ENCODE data around the gene OLFM1. TPM values are rescaled to one million over a fixed set of nuclear protein-coding genes. Genes with fewer than 3 reads are reported as not detected.
"Not testable (repeated sequence)": the region's sequence is repeated elsewhere in the genome, so short reads cannot be mapped to it uniquely, and the experiment has no call there.

OLFM1 gene
- total RNA-seq, 8 experiments from 2014 or later: 0.58 to 136 (median 50.1) TPM

GRCh38 chr9:135150981-135151380, 63.5 kb downstream of the OLFM1 start:
- ATAC-seq (replicated peaks in 6 of 8): no peak
- 30 to 100% (median 80%) methylated on average over 1 to 4 of the region's 11 CpGs; no CpG with 5 or more reads in 5 of the 10 experiments for WGBS, 10 experiments
- Histone ChIP-seq H3K4me1 (replicated peaks in 1 of 2) (peaks cover 68 to 69% of the 10 kb centered on the region in 2 donors), H3K4me3 (no peak overlapping the region), H3K27ac (no peak overlapping the region)
- in situ Hi-C loops (cut with MboI; ENCODE audit: low pct_unique_long_range_greater_than_20kb in 2 of 9, low sequenced_read_pairs in 9 of 9, unreplicated experiment in 9 of 9): no loop called here

DNA sequence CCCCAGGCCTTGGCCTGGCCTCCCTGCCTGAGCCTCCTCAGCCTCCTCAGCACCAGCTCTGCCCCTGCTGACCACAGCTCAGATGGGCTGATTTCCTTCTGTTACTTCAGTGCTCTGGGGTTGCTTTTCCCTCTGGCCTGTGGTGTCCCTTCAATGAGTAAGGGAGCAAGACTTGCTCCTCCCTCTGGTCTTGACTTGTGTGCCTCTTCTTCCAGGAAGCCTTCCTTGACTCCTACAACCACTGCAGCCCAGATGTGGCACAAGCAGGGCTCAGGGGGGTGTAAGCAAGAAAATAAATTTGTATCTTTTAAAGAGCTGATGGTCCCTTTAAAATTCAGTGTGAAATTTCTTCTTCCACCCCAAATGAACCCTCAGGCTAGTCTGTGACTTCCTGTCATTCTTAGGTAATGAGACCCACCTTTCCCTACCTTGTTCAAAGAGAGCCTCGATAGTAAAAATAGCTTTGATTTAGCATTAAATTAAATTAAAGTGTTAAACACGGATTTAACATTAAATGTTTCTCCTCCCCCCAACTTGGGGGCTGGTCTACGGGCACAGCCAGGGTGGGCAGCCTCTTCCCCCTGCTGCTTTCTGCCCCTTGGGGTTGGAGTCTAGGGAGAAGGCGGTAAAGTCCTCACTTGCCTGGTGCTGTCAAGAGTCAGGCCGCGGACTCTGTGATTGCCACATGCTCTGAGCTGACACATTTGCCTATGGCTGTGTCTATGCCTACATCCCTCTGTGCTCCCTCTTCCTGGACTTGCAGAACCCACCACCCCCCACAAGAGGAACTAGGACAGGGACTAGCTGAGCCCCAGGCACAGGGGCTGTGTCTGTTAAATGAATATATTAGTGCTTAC, 64.5 kb downstream of the OLFM1 start:
- no peak overlapping the region for H3K4me3 ChIP-seq
- peak overlapping the region; percentile 79 to 86 for H3K27ac ChIP-seq
- H3K4me1 ChIP-seq (replicated peaks in 1 of 2): peaks cover 68 to 69% of the 10 kb centered on the region in 2 donors
- ATAC-seq (replicated peaks in 6 of 8): no peak
- WGBS, 10 experiments: 4 to 82% (median 50%) methylated on average over 2 to 5 of the region's 6 CpGs; no CpG with 5 or more reads in 1 of the 10 experiments
- in situ Hi-C loops (cut with MboI; ENCODE audit: low pct_unique_long_range_greater_than_20kb in 2 of 9, low sequenced_read_pairs in 9 of 9, unreplicated experiment in 9 of 9): no loop called here

DNA sequence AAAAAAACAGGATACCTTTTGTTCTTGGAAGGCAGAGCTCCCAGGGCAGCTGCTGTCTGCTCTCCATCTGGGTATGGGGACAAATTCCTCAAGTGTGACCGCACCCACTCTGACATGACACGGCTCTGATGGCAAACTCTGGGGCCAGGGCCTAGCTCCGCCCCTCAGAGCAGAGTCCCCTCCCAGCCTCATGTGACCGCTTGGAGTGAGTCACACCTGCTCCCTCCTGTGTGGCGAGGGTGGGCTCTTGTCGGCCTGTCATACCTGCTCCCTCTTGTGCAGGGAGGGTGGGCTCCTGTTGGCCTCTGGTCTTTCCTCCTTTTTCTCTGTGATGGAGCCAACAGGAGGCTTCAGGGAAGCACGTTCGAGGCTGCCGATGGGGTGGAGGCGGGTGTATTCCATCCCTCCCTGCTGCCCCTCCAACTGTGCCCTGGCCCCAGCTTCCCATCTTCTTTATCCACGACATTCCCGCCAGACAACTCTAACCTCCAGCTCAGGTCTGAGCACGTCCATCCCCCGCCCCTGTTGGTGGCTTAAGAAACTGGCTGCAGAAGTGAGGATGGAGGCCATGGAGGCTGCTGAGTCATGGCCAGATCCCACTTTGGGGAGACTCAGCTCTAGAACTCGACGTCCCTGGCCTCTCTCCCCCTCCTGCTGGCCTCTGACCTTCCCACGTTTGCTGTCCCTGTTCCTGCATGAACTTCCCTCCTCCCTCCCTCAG, 65.3 kb downstream of the OLFM1 start:
- ATAC-seq (replicated peaks in 6 of 8): peak; percentile 32 to 92 (median 90)
- 14 to 56% (median 42%) methylated on average over 1 to 7 of the region's 17 CpGs; no CpG with 5 or more reads in 4 of the 10 experiments for WGBS, 10 experiments
- Histone ChIP-seq H3K4me1 (replicated peaks in 1 of 2) (peaks cover 61 to 62% of the 10 kb centered on the region in 2 donors), H3K4me3 (no peak overlapping the region), H3K27ac (peak overlapping the region; percentile 79 to 86)
- in situ Hi-C loops (cut with MboI; ENCODE audit: low pct_unique_long_range_greater_than_20kb in 2 of 9, low sequenced_read_pairs in 9 of 9, unreplicated experiment in 9 of 9): no loop called here

GRCh38 chr9:135154050-135154615, 66.7 kb downstream of the OLFM1 start:
- H3K4me1 ChIP-seq (replicated peaks in 1 of 2): peaks cover 51 to 53% of the 10 kb centered on the region in 2 donors
- peak overlapping the region; percentile 79 to 86 for H3K27ac ChIP-seq
- no peak overlapping the region for H3K4me3 ChIP-seq
- in situ Hi-C loops (cut with MboI; ENCODE audit: low pct_unique_long_range_greater_than_20kb in 2 of 9, low sequenced_read_pairs in 9 of 9, unreplicated experiment in 9 of 9): no loop called here
- peak in 5 of 8 experiments; percentile 32 to 65 (median 47) for ATAC-seq (replicated peaks in 6 of 8)
- WGBS, 10 experiments: 0 to 61% (median 21%) methylated on average over 1 to 8 of the region's 11 CpGs; no CpG with 5 or more reads in 4 of the 10 experiments

DNA sequence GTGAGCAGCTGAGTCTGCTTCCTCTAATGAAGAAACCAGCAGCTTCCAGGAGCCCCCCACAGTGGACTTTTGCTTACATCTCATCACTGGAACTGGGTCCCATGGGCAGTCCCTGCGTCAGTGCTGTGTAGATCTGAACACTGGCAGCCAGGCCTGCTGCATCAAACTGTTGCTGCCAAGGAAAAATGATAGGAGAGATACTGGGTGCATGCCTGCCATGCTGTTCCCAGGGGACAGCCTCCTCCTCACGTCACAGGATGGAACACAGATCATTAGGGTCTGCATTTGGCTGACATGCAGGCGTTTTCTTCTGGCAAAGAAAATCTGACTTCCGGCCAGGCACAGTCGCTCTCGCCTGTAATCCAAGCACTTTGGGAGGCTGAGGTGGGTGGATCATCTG, 67.9 kb downstream of the OLFM1 start:
- in situ Hi-C loops (cut with MboI; ENCODE audit: low pct_unique_long_range_greater_than_20kb in 2 of 9, low sequenced_read_pairs in 9 of 9, unreplicated experiment in 9 of 9): no loop called here
- WGBS, 10 experiments: 32 to 91% (median 63%) methylated on average over 4 of the region's 6 CpGs; no CpG with 5 or more reads in 6 of the 10 experiments
- Histone ChIP-seq H3K4me1 (replicated peaks in 1 of 2) (peaks cover 56 to 58% of the 10 kb centered on the region in 2 donors), H3K27ac (peak overlapping the region; percentile 76 to 86), H3K4me3 (no peak overlapping the region)
- no peak for ATAC-seq (replicated peaks in 6 of 8)

DNA sequence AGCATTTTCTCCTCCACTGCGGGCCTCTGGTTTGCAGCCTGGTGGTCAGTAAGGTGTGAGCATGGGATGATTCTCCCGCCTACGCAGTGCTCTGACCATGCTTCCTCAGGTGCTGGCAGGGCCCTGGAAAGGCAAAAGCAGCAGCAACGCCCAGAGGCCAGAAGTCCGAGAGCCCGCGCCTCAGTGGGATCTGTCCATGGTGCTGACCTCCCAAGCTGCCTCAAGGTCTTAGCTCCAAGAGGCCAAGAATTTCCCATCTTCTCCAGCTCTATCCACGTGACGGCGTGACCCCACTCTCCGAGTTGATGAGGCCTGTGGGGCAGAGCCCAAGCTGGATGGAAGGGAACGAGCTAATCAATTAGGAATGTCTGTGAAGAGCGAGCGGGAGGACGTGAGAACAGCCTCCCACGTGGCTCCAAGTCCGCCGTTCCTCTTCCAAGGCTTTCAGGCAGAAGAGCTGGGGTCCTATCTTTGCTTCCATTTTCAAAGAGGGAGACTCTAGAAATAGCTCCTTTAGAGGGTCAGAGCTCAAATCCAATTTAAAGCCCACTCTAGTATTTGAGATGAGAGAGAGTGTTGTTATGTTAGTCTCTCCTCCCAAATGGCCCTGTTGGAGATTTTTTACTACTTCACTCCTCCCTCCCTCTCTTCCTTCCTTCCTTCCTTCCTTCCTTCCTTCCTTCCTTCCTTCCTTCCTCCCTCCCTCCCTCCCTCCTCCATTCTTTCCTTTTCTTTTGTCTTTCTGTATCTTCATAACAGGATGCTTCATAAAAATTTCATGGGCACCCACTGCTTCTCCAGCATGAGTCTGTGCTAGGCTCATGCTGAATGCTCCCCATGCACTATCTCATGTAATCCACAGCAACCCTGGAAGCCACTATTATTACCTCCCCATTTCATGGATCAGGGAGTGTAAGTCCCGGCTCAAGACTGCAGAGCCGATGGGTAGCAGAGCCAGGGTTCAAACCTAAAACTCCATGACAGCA, 69.3 kb downstream of the OLFM1 start:
- peak in 3 of 8 experiments; percentile 32 to 68 (median 52) for ATAC-seq (replicated peaks in 6 of 8)
- no peak overlapping the region for H3K4me3 ChIP-seq
- 0 to 74% (median 46%) methylated on average over 1 to 10 of the region's 20 CpGs; no CpG with 5 or more reads in 3 of the 10 experiments for WGBS, 10 experiments
- peaks cover 63 to 66% of the 10 kb centered on the region in 2 donors for H3K4me1 ChIP-seq (replicated peaks in 1 of 2)
- in situ Hi-C loops (cut with MboI; ENCODE audit: low pct_unique_long_range_greater_than_20kb in 2 of 9, low sequenced_read_pairs in 9 of 9, unreplicated experiment in 9 of 9): no loop called here
- H3K27ac ChIP-seq: no peak overlapping the region

DNA sequence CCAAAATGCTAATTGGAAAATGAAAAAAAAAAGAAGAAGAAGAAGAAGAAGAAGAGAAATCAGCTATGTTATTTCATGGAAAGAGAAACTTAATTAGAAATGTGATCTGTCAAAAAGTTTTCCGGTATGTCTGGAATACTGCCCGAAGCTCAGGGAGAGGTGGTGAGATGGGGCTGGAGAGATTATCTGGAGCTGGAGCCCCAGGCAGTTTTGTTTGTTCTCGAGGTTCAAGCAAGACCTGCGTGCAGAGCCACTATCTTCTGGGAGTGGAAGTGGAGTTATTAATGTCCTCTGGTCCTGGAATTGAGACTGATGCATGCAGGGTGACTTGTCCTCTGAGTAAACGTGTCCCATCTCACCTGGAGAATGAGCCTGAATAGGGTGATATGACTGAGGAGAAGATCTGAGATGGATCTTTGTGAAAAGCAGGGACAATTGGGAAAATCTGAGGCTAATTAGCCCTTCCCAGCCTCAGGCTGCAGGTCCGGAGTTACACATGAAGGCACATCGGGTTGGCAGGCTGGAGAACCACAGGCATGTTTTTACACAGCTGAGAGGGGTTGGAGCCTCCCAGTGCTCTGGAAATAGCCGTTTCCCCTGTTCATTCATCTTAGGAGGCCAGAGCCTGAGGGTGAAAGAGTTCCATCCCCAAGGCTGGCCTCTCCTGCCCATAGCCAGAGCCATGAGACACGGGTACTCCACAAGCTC, 70.5 kb downstream of the OLFM1 start:
- in situ Hi-C loops (cut with MboI; ENCODE audit: low pct_unique_long_range_greater_than_20kb in 2 of 9, low sequenced_read_pairs in 9 of 9, unreplicated experiment in 9 of 9): no loop called here
- peaks cover 51 to 54% of the 10 kb centered on the region in 2 donors for H3K4me1 ChIP-seq (replicated peaks in 1 of 2)
- H3K27ac ChIP-seq: no peak overlapping the region
- WGBS, 10 experiments: 0 to 100% (median 57%) methylated on average over 1 to 6 of the region's 9 CpGs
- H3K4me3 ChIP-seq: no peak overlapping the region
- ATAC-seq (replicated peaks in 6 of 8): no peak

GRCh38 chr9:135158564-135158937, 71.1 kb downstream of the OLFM1 start:
- H3K4me3 ChIP-seq: no peak overlapping the region
- WGBS, 10 experiments: 67 to 92% methylated on average over 1 to 5 of the region's 6 CpGs; no CpG with 5 or more reads in 8 of the 10 experiments
- in situ Hi-C loops (cut with MboI; ENCODE audit: low pct_unique_long_range_greater_than_20kb in 2 of 9, low sequenced_read_pairs in 9 of 9, unreplicated experiment in 9 of 9): no loop called here
- no peak overlapping the region for H3K27ac ChIP-seq
- no peak for ATAC-seq (replicated peaks in 6 of 8)
- H3K4me1 ChIP-seq (replicated peaks in 1 of 2): peaks cover 46 to 49% of the 10 kb centered on the region in 2 donors

DNA sequence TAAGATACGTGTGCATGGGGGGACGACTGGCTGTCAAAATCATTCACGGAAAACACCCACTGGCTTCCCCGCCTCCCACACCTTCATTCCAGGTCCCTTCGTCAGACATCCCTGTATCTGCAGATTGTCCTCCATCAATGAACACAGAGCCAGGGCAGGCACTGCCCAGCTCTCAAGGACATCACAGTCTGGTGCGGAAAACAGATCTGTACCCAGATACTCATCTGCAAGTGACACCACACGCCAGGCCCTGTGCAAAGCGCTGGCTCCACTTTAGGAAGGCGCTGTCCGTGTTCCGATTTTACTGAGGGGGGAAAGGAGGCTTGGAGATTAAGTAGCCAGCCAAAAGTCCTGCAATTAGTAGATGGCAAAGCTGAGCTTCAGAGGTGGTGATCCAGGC, 72.3 kb downstream of the OLFM1 start:
- in situ Hi-C loops (cut with MboI; ENCODE audit: low pct_unique_long_range_greater_than_20kb in 2 of 9, low sequenced_read_pairs in 9 of 9, unreplicated experiment in 9 of 9): no loop called here
- no peak overlapping the region for H3K4me3 ChIP-seq
- peaks cover 33 to 36% of the 10 kb centered on the region in 2 donors for H3K4me1 ChIP-seq (replicated peaks in 1 of 2)
- no peak overlapping the region for H3K27ac ChIP-seq
- WGBS, 10 experiments: 60 to 87% (median 70%) methylated on average over 2 to 9 of the region's 11 CpGs; no CpG with 5 or more reads in 6 of the 10 experiments
- no peak for ATAC-seq (replicated peaks in 6 of 8)

DNA sequence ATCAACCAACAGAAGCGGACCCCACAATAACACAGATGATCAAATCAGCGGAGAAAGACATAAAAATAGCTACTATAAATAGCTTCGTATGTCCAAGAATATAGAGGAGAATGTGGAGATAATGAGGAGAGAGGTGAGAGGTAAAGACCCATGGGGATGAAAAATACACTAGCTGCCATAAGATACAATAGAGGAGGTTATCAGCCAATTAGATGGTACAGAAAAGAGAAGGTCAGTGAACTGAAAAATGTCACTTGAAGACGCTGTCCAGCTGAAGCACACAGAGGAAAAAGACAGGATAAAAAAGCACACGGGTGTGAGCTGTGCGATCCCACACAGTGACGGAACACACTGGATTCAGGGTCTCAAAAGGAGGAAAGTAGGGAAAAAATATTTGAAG, 73.4 kb downstream of the OLFM1 start:
- peaks cover 23 to 26% of the 10 kb centered on the region in 2 donors for H3K4me1 ChIP-seq (replicated peaks in 1 of 2)

DNA sequence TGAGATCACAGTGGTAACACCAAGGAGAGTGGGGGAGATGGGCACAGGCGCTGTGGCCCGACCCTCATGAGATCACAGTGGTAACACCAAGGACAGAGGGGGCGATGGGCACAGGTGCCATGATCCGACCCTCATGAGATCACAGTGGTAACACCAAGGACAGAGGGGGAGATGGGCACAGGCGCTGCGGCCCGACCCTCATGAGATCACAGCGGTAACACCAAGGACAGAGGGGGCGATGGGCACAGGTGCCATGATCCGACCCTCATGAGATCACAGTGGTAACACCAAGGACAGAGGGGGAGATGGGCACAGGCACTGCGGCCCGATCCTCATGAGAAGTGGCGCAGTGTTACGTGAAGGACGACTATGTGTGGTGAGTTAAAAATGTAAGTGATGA, 75.1 kb downstream of the OLFM1 start:
- ATAC-seq (replicated peaks in 6 of 8); H3K27ac ChIP-seq; in situ Hi-C loops (cut with MboI; ENCODE audit: low pct_unique_long_range_greater_than_20kb in 2 of 9, low sequenced_read_pairs in 9 of 9, unreplicated experiment in 9 of 9); H3K4me3 ChIP-seq: not testable (repeated sequence)
- H3K4me1 ChIP-seq (replicated peaks in 1 of 2): peaks cover 14 to 21% of the 10 kb centered on the region in 2 donors
- WGBS, 10 experiments: 78 to 100% (median 80%) methylated on average over 1 to 3 of the region's 15 CpGs; no CpG with 5 or more reads in 5 of the 10 experiments

More for the DNA sequence above, 73.4 kb downstream of the OLFM1 start:
- in situ Hi-C loops (cut with MboI; ENCODE audit: low pct_unique_long_range_greater_than_20kb in 2 of 9, low sequenced_read_pairs in 9 of 9, unreplicated experiment in 9 of 9): no loop called here
- Histone ChIP-seq H3K4me3 (no peak overlapping the region), H3K27ac (no peak overlapping the region)
- 15 to 83% (median 48%) methylated on average over 1 to 7 of the region's 7 CpGs for WGBS, 10 experiments
- peak in 3 of 8 experiments; percentile 29 to 56 (median 55) for ATAC-seq (replicated peaks in 6 of 8)

All from motor neuron (in vitro differentiated cells).